ENCODE results near the gene BCKDK. TPM values are rescaled to one million over a fixed set of nuclear protein-coding genes. Genes with fewer than 3 reads are reported as not detected.

The BCKDK gene
- total RNA-seq, 1 donor = 30.0 TPM

DNA sequence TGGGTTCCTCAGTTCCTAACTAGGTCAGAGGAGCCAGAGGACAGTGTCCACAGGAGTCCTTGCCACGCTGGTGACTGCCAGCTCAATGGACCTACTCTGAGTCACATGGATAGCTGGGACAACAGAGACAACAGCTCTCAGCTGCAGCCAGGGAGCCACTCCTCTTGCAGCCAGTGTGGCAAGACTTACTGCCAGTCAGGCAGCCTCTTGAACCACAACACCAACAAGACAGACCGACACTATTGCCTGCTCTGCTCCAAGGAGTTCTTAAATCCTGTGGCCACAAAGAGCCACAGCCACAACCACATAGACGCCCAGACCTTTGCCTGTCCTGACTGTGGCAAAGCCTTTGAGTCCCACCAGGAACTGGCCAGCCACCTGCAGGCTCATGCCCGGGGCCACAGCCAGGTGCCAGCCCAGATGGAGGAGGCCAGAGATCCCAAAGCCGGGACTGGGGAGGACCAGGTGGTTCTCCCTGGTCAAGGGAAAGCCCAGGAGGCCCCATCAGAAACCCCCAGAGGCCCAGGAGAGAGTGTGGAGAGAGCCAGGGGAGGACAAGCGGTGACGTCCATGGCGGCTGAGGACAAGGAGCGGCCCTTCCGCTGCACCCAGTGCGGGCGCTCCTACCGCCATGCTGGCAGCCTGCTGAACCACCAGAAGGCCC lies 27.3 kb upstream of the BCKDK start:
- H4K20me1 ChIP-seq (ENCODE audit: insufficient read depth, low read length) = peaks cover 2% of the 10 kb centered on the region
- H3K4me2 ChIP-seq (ENCODE audit: insufficient read depth, low read length) = no peak overlapping the region
- no peaks in the 10 kb centered on the region for H3K27me3 ChIP-seq (ENCODE audit: insufficient read depth, low read length)
- H2AFZ ChIP-seq (ENCODE audit: low read length) = no peak overlapping the region
- H3K9me3 ChIP-seq (ENCODE audit: low read depth, low read length) = no peaks in the 10 kb centered on the region
- TF ChIP-seq, protein P1, sequence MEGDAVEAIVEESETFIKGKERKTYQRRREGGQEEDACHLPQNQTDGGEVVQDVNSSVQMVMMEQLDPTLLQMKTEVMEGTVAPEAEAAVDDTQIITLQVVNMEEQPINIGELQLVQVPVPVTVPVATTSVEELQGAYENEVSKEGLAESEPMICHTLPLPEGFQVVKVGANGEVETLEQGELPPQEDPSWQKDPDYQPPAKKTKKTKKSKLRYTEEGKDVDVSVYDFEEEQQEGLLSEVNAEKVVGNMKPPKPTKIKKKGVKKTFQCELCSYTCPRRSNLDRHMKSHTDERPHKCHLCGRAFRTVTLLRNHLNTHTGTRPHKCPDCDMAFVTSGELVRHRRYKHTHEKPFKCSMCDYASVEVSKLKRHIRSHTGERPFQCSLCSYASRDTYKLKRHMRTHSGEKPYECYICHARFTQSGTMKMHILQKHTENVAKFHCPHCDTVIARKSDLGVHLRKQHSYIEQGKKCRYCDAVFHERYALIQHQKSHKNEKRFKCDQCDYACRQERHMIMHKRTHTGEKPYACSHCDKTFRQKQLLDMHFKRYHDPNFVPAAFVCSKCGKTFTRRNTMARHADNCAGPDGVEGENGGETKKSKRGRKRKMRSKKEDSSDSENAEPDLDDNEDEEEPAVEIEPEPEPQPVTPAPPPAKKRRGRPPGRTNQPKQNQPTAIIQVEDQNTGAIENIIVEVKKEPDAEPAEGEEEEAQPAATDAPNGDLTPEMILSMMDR (IDR thresholded peaks at IDR 0.05; ENCODE audit: extremely low read depth, low read depth, low read length) = no peak
- peak; percentile 52 for DNase-seq (ENCODE audit: insufficient read length, low spot score, missing footprints)
- peaks cover 65% of the 10 kb centered on the region for H3K79me2 ChIP-seq (ENCODE audit: insufficient read depth, low read length)
- no peak overlapping the region for H3K27ac ChIP-seq (ENCODE audit: low read depth, low read length)
- H3K4me1 ChIP-seq (ENCODE audit: insufficient read depth, low read length) = no peaks in the 10 kb centered on the region
- H3K36me3 ChIP-seq (ENCODE audit: insufficient read depth, low read length) = peaks cover 45% of the 10 kb centered on the region
- no peak overlapping the region for H3K4me3 ChIP-seq (ENCODE audit: insufficient read depth, low read length)

DNA sequence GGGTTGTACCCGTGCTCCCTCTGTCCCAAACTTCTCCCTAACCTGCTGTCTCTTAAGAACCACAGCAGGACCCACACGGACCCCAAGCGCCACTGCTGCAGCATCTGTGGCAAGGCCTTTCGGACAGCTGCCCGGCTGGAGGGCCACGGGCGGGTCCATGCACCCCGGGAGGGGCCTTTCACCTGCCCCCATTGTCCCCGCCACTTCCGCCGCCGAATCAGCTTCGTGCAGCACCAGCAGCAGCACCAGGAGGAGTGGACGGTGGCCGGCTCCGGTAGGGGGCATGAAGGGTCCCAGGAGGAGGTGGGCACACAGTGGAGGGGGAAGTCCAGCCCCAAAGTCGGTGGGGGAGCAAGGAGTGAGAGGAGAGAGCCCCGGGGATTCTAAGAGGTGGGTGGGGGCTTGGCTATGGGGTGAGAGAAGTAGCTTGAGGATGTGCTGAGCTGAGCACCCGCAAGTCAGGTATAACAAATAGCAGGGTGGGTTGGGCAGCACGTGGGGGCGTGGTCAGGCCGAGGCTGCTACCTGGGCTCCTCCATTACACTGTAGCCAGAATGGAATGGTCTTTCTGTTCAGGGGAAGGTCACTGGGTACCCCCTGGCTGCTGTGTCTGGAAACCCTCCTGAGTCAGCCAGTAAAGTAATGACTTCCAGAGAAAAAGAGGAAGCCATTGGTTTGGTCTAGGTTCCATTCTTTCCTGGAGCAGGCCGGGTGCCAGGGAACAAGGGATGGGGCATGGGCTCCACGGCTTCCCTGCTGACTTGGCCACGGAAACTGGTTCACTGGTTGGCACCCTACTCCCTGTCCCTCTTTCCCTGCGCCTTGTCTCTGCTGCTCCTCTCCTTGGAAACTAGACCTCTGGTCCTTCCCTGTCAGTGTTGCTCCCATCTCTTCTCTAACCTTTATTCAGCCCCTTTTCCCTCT lies 26.5 kb upstream of the BCKDK start:
- Histone ChIP-seq H3K27me3 (ENCODE audit: insufficient read depth, low read length) (no peaks in the 10 kb centered on the region), H3K27ac (ENCODE audit: low read depth, low read length) (no peak overlapping the region), H3K4me2 (ENCODE audit: insufficient read depth, low read length) (no peak overlapping the region), H2AFZ (ENCODE audit: low read length) (no peak overlapping the region), H3K36me3 (ENCODE audit: insufficient read depth, low read length) (peaks cover 40% of the 10 kb centered on the region), H3K4me1 (ENCODE audit: insufficient read depth, low read length) (no peaks in the 10 kb centered on the region), H3K79me2 (ENCODE audit: insufficient read depth, low read length) (peaks cover 57% of the 10 kb centered on the region), H3K4me3 (ENCODE audit: insufficient read depth, low read length) (no peak overlapping the region), H4K20me1 (ENCODE audit: insufficient read depth, low read length) (peaks cover 2% of the 10 kb centered on the region), H3K9me3 (ENCODE audit: low read depth, low read length) (no peaks in the 10 kb centered on the region)
- DNase-seq (ENCODE audit: insufficient read length, low spot score, missing footprints) = peak; percentile 72
- TF ChIP-seq, protein P1 (IDR thresholded peaks at IDR 0.05; ENCODE audit: extremely low read depth, low read depth, low read length) = no peak

DNA sequence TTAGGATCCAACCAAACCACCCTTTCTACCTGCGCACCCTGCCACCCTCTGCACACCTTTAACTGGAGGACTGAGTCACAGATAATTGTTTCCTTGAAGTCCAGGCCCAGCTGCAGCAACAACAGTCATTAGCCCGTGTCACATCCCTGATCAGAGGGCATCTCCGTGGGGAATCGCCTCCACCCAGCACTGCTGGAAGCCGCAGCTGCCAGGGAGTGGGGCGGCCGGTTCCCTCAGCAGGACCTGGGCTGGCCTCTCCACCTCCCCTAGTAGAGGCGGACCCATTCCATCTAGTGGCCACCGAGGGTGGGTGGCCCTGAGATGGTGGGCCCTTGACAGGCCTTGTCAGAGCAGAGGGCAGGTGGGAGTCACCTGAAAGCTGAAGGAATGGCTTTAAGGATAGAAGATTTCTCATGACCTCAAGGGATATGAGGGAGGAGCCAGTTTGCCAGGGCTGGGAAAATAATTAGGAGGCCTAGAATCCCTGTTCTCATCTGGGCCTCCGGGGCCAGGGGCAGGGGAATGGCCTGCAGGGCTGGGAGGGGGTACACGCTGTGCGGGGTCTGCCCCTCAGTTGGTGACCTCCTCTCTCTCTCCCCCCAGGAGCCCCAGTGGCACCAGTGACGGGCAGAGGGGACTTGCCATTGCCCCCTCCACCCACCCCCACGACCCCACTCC lies 25.7 kb upstream of the BCKDK start:
- Histone ChIP-seq H3K4me3 (ENCODE audit: insufficient read depth, low read length) (no peak overlapping the region), H3K4me1 (ENCODE audit: insufficient read depth, low read length) (no peaks in the 10 kb centered on the region), H3K36me3 (ENCODE audit: insufficient read depth, low read length) (peaks cover 32% of the 10 kb centered on the region), H3K9me3 (ENCODE audit: low read depth, low read length) (no peaks in the 10 kb centered on the region), H3K27ac (ENCODE audit: low read depth, low read length) (no peak overlapping the region), H3K79me2 (ENCODE audit: insufficient read depth, low read length) (peaks cover 48% of the 10 kb centered on the region), H2AFZ (ENCODE audit: low read length) (no peak overlapping the region), H3K4me2 (ENCODE audit: insufficient read depth, low read length) (no peak overlapping the region), H4K20me1 (ENCODE audit: insufficient read depth, low read length) (no peaks in the 10 kb centered on the region), H3K27me3 (ENCODE audit: insufficient read depth, low read length) (no peaks in the 10 kb centered on the region)
- DNase-seq (ENCODE audit: insufficient read length, low spot score, missing footprints) = peak; percentile 61
- TF ChIP-seq, protein P1 (IDR thresholded peaks at IDR 0.05; ENCODE audit: extremely low read depth, low read depth, low read length) = no peak
